ENCODE measurements around the gene TENM4.
"Not testable (repeated sequence)": the region's sequence is repeated elsewhere in the genome, so short reads cannot be mapped to it uniquely, and the experiment has no call there.

TENM4 gene

GRCh38 chr11:78647986-78648875, 792.6 kb downstream of the TENM4 start:
- peak; percentile 53 to 94 (median 78) for DNase-seq

DNA sequence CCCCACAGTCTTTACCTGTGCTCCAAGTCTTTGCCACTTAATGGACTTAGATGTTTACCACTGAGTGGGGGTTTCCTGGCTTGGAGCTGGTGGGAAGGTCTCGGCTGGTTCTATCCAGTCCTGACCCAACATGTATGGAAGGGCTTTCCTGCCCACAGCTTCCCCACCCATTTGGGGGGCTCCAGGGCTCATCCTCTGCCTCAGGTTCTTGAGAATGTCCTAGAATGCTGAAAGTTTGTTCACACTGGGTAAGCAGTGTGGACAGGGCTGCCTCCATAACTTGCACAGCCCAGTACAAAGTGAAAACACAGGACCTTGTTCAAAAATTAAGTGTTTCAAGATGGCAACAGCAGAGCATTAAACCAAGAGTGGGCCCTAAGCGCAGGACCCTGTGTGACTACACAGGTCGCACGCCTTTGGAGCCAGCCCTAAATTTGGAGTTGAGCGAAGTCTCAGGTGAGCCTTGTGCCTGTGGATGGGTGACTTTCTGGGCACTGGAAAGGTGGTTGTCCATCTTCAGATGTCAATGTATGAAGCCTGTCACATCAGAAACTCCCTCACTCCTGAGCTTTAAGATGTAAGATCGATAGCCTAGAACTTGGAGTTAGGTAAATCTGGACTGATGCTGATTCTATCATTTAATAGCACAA, 793.4 kb downstream of the TENM4 start:
- DNase-seq: no peak

DNA sequence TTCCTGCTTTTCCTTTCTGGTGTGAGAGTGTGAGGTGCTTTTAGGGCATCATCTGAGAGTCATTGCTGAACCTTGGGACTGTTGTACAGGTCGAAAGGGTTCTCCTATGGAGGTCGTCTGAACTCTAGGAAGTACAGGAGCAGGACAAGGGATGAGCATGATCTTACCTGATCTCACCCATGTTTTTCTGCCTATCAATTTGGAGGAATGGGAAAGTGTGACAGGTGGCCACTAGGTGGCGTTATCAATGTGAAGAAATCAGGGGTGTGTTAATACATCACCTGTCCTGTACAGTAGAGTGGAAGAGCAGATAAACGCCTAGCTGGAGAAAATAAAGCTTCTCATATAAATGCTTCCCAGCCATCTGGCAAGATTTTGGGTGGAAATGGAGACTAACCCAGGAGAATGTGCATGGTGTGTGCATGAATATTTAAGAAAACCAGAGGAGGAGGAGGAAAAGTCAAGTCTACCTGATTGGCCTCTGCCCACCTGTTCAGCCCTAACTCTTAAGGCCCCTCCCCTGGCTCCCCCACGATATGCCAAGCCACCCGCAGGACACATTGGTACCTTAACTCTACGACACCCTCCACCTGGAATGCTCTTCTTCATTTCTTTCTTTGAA, 794.2 kb downstream of the TENM4 start:
- DNase-seq: peak; percentile 69 to 90 (median 87)

- peak; percentile 65 to 89 (median 79) for DNase-seq
Measured at GRCh38 chr11:78645226-78646202, 795.3 kb downstream of the TENM4 start.

- DNase-seq: no peak
Measured at GRCh38 chr11:78643676-78644056, 797.2 kb downstream of the TENM4 start.

DNA sequence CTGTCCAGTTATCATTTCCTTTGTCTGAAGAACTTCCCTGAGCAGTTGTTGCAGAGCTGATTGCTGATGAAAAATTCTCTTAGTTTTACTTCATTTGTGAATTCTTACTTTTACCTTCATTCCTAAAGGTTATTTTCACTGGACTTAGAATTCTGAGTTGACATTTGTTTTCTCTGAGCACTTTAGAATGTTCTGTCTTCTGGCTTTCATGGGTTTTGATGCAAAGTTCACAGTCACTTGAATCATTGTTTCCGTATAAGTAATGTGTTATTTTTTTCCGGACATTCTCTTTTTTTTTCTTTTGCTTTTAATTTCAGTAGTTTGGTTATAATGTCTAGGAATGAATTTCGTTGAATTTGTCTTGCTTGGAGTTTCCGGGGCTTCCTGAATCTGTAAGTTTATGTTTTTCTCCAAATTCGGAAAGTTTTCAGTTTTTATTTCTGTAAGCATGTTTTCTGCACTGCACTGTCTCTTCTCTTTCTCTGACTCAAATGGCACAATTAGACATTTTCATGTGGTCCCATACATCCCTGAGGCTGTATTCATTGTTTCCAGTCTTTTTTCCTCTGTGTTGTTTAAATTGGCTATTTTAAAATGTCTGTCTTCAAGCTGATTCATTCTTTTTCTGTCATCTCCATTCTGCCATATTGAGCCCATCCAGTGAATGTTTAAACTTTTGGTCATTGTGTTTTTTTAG, 797.7 kb downstream of the TENM4 start:
- DNase-seq: no peak

- no peak for DNase-seq
Measured at GRCh38 chr11:78641541-78641940, 799.3 kb downstream of the TENM4 start.

DNA sequence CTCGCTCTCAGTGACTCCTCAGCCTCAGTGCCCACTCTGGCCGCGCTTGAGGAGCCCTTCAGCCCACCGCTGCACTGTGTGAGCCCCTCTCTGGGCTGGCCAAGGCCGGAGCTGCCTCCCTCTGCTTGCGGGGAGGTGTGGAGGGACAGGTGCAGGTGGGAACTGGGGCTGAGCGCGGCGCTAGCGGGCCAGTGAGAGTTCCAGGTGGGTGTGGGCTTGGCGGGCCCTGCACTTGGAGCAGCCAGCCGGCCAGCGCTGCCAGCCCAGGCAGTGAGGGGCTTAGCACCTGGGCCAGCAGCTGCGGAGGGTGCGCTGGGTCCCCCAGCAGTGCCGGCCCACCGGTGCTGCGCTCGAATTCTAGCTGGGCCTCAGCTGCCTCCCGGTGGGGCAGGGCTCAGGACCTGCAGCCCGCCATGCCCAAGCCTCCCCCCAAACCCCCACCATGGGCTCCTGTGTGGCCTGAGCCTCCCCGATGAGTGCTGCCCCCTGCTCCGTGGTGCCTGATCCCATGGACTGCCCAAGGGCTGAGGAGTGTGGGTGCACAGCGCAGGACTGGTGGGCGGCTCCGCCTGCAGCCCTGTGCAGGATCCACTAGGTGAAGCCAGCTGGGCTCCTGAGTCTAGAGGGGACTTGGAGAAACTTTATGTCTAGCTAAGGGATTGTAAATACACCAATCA, 802.0 kb downstream of the TENM4 start:
- no peak for DNase-seq

DNA sequence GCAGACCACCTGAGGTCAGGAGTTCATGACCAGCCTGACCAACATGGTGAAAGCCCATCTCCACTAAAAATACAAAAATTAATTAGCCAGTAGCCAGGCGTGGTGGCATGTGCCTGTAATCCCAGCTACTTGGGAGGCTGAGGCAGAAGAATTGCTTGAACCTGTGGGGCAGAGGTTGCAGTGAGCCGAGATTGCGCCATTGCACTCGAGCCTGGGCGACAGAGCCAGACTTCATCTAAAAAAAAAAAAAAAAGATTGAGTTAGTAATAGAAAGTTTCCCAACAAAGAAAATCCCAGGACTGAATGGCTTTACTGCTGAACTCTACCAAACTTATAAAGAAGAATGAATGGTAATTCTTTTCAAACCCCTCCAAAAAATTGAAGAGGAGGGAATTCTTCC, 803.3 kb downstream of the TENM4 start:
- not testable (repeated sequence) for DNase-seq

DNA sequence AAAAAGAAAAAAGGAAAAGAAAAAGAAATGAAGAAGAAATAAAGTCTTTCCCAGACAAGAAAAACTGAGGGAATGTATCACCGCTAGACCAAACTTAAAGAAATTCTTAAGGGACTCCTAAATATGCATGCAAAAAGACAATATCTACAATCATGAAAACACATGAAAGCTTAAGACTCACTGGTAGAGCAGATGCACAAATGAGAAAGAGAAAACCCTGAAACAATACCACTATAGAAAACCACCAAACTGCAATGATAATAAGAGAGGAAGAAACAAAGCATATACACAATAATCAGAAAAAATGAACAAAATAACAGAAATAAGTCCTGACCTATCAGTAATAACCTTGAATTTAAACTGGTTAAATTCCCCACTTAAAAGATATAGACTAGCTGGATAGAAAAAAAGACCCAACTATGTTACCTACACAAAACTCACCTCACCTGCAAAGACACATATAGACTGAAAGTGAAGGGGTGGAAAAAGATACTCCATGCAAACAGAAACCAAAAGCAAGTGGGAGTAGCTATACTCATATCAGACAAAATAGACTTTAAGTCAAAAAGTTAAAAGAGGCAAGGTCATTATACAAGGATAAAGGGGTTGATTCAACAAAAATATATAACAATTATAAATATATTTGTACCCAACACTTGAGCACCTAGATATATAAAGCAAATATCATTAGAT, 804.9 kb downstream of the TENM4 start:
- DNase-seq: no peak

- no peak for DNase-seq
Measured at GRCh38 chr11:78633516-78634310, 807.1 kb downstream of the TENM4 start.

GRCh38 chr11:78630561-78631303, 810.1 kb downstream of the TENM4 start:
- no peak for DNase-seq

DNA sequence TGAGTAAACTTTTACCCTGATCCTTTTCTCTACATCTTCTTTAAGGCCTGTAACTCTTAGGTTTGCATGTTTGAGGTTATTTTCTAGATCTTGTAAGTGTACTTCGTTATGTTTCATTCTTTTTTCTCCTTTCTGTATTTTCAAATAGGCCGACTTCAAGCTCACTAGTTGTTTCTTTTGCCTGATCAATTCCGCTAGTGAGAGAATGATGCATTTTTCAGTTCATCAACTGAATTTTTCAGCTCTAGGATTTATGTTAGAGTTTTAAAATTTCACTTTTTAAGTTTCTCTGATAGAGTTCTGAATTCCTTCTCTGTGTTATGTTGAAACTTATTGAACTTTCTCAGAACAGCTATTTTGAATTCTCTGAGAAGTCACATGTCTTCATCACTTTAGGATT, 810.7 kb downstream of the TENM4 start:
- DNase-seq: no peak

- DNase-seq: no peak
Measured at GRCh38 chr11:78622666-78623065, 818.2 kb downstream of the TENM4 start.

DNA sequence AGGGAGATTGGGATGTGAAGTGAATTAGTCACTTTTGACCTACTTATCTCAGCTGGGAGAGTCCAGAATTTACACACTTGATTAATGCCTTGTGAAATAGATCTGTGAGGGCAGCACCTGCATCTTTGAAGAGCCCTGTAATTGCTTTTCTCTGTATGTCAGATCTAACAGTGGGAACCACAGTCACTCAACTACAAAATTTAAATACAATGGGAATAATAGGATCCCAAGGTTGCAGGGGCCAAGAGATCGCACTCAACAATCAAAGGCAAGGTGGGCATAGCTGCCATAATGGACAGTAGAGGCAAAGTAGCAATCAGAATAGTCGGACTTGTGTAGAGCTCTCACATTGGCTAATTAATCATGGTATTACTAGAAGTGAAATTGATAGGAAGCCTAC, 820.7 kb downstream of the TENM4 start:
- DNase-seq: no peak

- no peak for DNase-seq
Measured at GRCh38 chr11:78615724-78616123, 825.1 kb downstream of the TENM4 start.

DNA sequence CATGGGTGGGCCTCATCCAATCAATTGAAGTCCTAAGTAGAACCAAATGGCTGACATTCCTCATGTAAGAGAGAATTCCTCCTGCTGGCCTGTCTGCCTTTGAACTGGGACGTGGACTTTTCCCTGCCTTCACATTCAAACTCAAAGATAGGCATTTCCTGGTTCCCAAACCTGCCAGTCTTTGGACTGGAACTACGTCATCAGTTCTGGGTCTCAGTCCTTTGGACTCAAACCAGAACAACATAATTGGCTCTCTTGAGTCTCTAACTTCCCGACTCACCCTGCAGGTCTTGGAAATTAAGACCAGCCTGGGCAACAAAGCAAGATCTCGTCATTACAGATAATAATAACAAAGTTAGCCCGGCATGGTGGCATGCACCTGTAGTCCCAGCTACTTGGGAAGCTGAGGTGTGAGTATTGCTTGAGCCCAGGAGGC, 827.4 kb downstream of the TENM4 start:
- no peak for DNase-seq

- no peak for DNase-seq
Measured at GRCh38 chr11:78612721-78613377, 828.0 kb downstream of the TENM4 start.

Measured in NCI-H1417 (cell line).